KMS-11 (cell line): ENCODE data around the gene HOXB6.

Experiments used
- H2AFZ ChIP-seq: fragments of 200-600 bp; sonication (generic); 2 replicates; pipeline ENCODE4 v1.6.1; 2016; ENCODE audit warnings: antibody characterized with exemption, mixed run types, low read depth
- H3K27ac ChIP-seq: fragments of 200-600 bp; sonication (generic); 2 replicates; pipeline ENCODE4 v1.6.1; 2016; ENCODE audit warnings: mild to moderate bottlenecking, mixed run types
- H3K27me3 ChIP-seq: fragments of 200-600 bp; sonication (generic); 2 replicates; pipeline ENCODE4 v1.6.1; 2017; ENCODE audit warnings: mild to moderate bottlenecking, low read depth, mixed run types, moderate library complexity; ENCODE audit not compliant: insufficient read depth
- H3K36me3 ChIP-seq: fragments of 200-600 bp; sonication (generic); 2 replicates; pipeline ENCODE4 v1.6.1; 2017; ENCODE audit warnings: mild to moderate bottlenecking, mixed run types; ENCODE audit not compliant: insufficient read depth
- H3K4me1 ChIP-seq: fragments of 200-600 bp; sonication (generic); 2 replicates; pipeline ENCODE4 v1.6.1; 2016; ENCODE audit warnings: mild to moderate bottlenecking, low read depth, mixed run types; ENCODE audit not compliant: poor library complexity, severe bottlenecking
- H3K4me2 ChIP-seq: fragments of 200-600 bp; sonication (generic); 2 replicates; pipeline ENCODE4 v1.7.0; 2016; ENCODE audit warnings: mild to moderate bottlenecking, mixed run types
- H3K4me3 ChIP-seq: fragments of 200-600 bp; sonication (generic); IDR thresholded peaks from 2 replicates; pipeline ENCODE4 v1.6.1; 2017; ENCODE audit warnings: low read depth, low read length, mixed read lengths; ENCODE audit not compliant: insufficient read depth
- H3K79me2 ChIP-seq: fragments of 200-600 bp; sonication (generic); 2 replicates; pipeline ENCODE4 v1.6.1; 2016; ENCODE audit warnings: low read depth, mixed run types; ENCODE audit not compliant: insufficient read depth
- H3K9ac ChIP-seq: fragments of 200-600 bp; sonication (generic); 2 replicates; pipeline ENCODE4 v1.6.1; 2016; ENCODE audit warnings: mild to moderate bottlenecking, mixed run types
- H4K20me1 ChIP-seq: fragments of 200-600 bp; sonication (generic); 2 replicates; pipeline ENCODE4 v1.6.1; 2016; ENCODE audit warnings: mild to moderate bottlenecking, mixed run types; ENCODE audit not compliant: insufficient read depth
- CTCF ChIP-seq: fragments of 200-600 bp; sonication (generic); conservative IDR thresholded peaks from 2 replicates; pipeline ENCODE4 v1.6.1; 2017; ENCODE audit warnings: low read depth, mild to moderate bottlenecking, antibody characterized with exemption, low read length, moderate library complexity, mixed read lengths

The HOXB6 gene

GRCh38 chr17:48562934-48563333 lies 41.9 kb downstream of the HOXB6 start:
- Histone ChIP-seq H3K9ac (no peak overlapping the region), H3K4me2 (no peak overlapping the region), H2AFZ (no peak overlapping the region), H4K20me1 (no peaks in the 10 kb centered on the region), H3K4me1 (no peaks in the 10 kb centered on the region), H3K79me2 (no peaks in the 10 kb centered on the region), H3K4me3 (no peak overlapping the region), H3K27me3 (no peaks in the 10 kb centered on the region), H3K27ac (no peak overlapping the region), H3K36me3 (no peaks in the 10 kb centered on the region)
- no peak for TF ChIP-seq CTCF

GRCh38 chr17:48561884-48562810 lies 42.6 kb downstream of the HOXB6 start:
- H3K4me3 ChIP-seq, result no peak overlapping the region
- H3K27me3 ChIP-seq, result no peaks in the 10 kb centered on the region
- no peaks in the 10 kb centered on the region for H3K4me1 ChIP-seq
- no peaks in the 10 kb centered on the region for H3K79me2 ChIP-seq
- H3K4me2 ChIP-seq, result no peak overlapping the region
- no peaks in the 10 kb centered on the region for H4K20me1 ChIP-seq
- H3K9ac ChIP-seq, result no peak overlapping the region
- H2AFZ ChIP-seq, result no peak overlapping the region
- H3K27ac ChIP-seq, result no peak overlapping the region
- no peaks in the 10 kb centered on the region for H3K36me3 ChIP-seq
- TF ChIP-seq CTCF, result no peak

GRCh38 chr17:48559840-48560817 lies 44.7 kb downstream of the HOXB6 start:
- no peaks in the 10 kb centered on the region for H3K4me1 ChIP-seq
- H3K27me3 ChIP-seq, result no peaks in the 10 kb centered on the region
- no peaks in the 10 kb centered on the region for H4K20me1 ChIP-seq
- no peak overlapping the region for H3K4me2 ChIP-seq
- no peak for TF ChIP-seq CTCF
- no peak overlapping the region for H3K4me3 ChIP-seq
- H2AFZ ChIP-seq, result no peak overlapping the region
- no peaks in the 10 kb centered on the region for H3K36me3 ChIP-seq
- no peak overlapping the region for H3K9ac ChIP-seq
- no peak overlapping the region for H3K27ac ChIP-seq
- no peaks in the 10 kb centered on the region for H3K79me2 ChIP-seq

DNA sequence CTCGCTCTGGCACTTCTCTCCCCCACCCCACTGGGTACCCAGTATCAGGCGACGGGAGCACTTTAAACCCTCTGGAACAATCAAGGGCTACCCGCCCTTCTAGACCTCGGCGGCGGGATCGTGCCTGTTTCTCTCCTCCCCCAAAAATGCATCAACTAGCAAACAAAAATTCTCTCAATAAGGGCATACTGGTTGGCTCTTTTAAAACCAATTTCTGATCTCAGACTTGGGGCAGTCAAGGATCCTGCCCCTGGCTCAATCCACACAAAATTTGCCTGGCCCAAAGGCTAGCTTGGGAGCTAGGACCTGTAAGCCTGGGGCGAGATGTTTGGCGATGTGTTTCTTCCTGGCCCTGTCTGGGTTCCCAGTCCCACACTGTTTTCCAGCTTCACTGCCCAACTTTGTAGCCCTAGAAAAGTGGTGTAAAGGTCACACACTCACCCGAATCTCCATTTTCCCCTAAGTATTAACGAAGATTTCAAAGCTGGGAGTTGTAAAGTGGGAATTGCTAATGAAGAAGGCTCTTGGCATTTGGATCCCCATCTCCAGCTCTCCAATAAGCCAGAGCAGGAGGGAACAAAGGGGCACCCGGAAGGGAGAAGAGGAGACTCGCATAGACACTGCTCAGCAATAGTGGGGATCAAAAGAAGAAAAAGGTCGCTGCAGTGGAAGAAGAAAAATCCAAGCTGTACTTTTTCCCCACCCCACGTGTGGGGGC lies 45.5 kb downstream of the HOXB6 start:
- no peaks in the 10 kb centered on the region for H3K36me3 ChIP-seq
- no peak overlapping the region for H3K4me3 ChIP-seq
- no peak overlapping the region for H3K4me2 ChIP-seq
- no peaks in the 10 kb centered on the region for H4K20me1 ChIP-seq
- H2AFZ ChIP-seq, result no peak overlapping the region
- H3K27me3 ChIP-seq, result no peaks in the 10 kb centered on the region
- no peaks in the 10 kb centered on the region for H3K79me2 ChIP-seq
- no peaks in the 10 kb centered on the region for H3K4me1 ChIP-seq
- TF ChIP-seq CTCF, result no peak
- no peak overlapping the region for H3K9ac ChIP-seq
- H3K27ac ChIP-seq, result no peak overlapping the region
